H1 (cell line): Measurements from ENCODE around the gene COIL. TPM values are rescaled to one million over a fixed set of nuclear protein-coding genes. Genes with fewer than 3 reads are reported as not detected.
A peak's percentile ranks its signal among the peaks of the same experiment; 100 is the strongest.

Experiments
- CTCF ChIA-PET: fragments of 300-600 bp; sonication (Branson Sonifier 250); formaldehyde crosslinking; loops from one replicate; lab custom pipeline; 2021; ENCODE audit not compliant: partially characterized antibody; lab: Charles Lee
- POLR2A ChIA-PET: fragments of 300-600 bp; sonication (Branson Sonifier 250); formaldehyde crosslinking; loops from one replicate; lab custom pipeline; 2021; ENCODE audit warnings: inconsistent platforms; ENCODE audit not compliant: partially characterized antibody; lab: Charles Lee
- DNase-seq, 2 experiments: peaks; one replicate each; pipeline versions ENCODE4 v3.0.0 to v3.0.0-alpha.2; 2010 to 2022; ENCODE audit warnings: low spot score in 2 of 2, low read depth in 1 of 2, mixed read lengths in 1 of 2
- FAIRE-seq: peaks from 2 replicates; lab custom pipeline; 2011; peaks lifted over from hg19 to GRCh38; lab: Jason Lieb, UNC
- H2AFZ ChIP-seq: 2 replicates; pipeline ENCODE4 v1.8.1; 2012; ENCODE audit warnings: low read length, inconsistent platforms
- H2AK5ac ChIP-seq: 2 replicates; pipeline ENCODE4 v1.6.1; 2013; ENCODE audit warnings: low read depth, low read length
- H2BK120ac ChIP-seq: replicated peaks from 2 replicates; pipeline ENCODE3; 2013; ENCODE audit warnings: low read depth, low read length, inconsistent platforms
- H2BK12ac ChIP-seq: 2 replicates; pipeline ENCODE4 v1.6.1; 2013; ENCODE audit warnings: low read depth, low read length
- H2BK15ac ChIP-seq: 2 replicates; pipeline ENCODE4 v1.6.1; 2013; ENCODE audit warnings: low read length
- H2BK20ac ChIP-seq: 2 replicates; pipeline ENCODE4 v1.6.1; 2013; ENCODE audit warnings: low read length
- H2BK5ac ChIP-seq: 2 replicates; pipeline ENCODE4 v1.6.1; 2013; ENCODE audit warnings: low read depth, low read length
- H3K14ac ChIP-seq: 2 replicates; pipeline ENCODE4 v1.6.1; 2013; ENCODE audit warnings: inconsistent platforms; ENCODE audit not compliant: insufficient read length
- H3K18ac ChIP-seq: 2 replicates; pipeline ENCODE4 v1.6.1; 2013; ENCODE audit warnings: low read length; ENCODE audit errors: extremely low read depth
- H3K23ac ChIP-seq: 2 replicates; pipeline ENCODE4 v1.6.1; 2013; ENCODE audit warnings: inconsistent platforms; ENCODE audit not compliant: insufficient read length
- H3K23me2 ChIP-seq: 2 replicates; pipeline ENCODE4 v1.6.1; 2013; ENCODE audit warnings: low read depth, low read length
- H3K27ac ChIP-seq: 2 replicates; pipeline ENCODE4 v1.6.1; 2011; ENCODE audit warnings: low read depth, low read length, inconsistent platforms
- H3K27me3 ChIP-seq, 4 experiments: replicated peaks in 1 of 4; 1 replicate in 1 of 4; 2 replicates in 3 of 4; pipeline versions ENCODE4 v1.6.1 to v1.8.1; 2011 to 2013; ENCODE audit warnings: low read length in 3 of 4, mild to moderate bottlenecking in 3 of 4, inconsistent platforms in 2 of 4, mixed read lengths in 2 of 4, moderate library complexity in 1 of 4; ENCODE audit not compliant: control insufficient read depth in 3 of 4, insufficient read depth in 3 of 4; ENCODE audit errors: extremely low read depth in 1 of 4
- H3K36me3 ChIP-seq, 4 experiments: 2 replicates each; pipeline versions ENCODE4 v1.6.1 to v1.8.1; 2011 to 2013; ENCODE audit warnings: mild to moderate bottlenecking in 4 of 4, low read length in 3 of 4, moderate library complexity in 2 of 4, control low read depth in 1 of 4, inconsistent platforms in 1 of 4; ENCODE audit not compliant: insufficient read depth in 4 of 4, control insufficient read depth in 2 of 4
- H3K4ac ChIP-seq: replicated peaks from 2 replicates; pipeline ENCODE3; 2013; ENCODE audit warnings: low read length, low read depth, mixed read lengths, inconsistent platforms; ENCODE audit not compliant: insufficient read length
- H3K4me1 ChIP-seq, 4 experiments: replicated peaks in 1 of 4; 1 replicate in 1 of 4; 2 replicates in 3 of 4; pipeline versions ENCODE4 v1.6.1 to v1.8.1; 2011 to 2013; ENCODE audit warnings: low read length in 3 of 4, inconsistent platforms in 2 of 4, mixed read lengths in 1 of 4; ENCODE audit not compliant: insufficient read depth in 4 of 4, control insufficient read depth in 3 of 4
- H3K4me2 ChIP-seq, 2 experiments: 2 replicates each; pipeline versions ENCODE4 v1.6.1 to v1.8.1; 2011 to 2013; ENCODE audit warnings: low read depth in 2 of 2, low read length in 2 of 2, control low read depth in 1 of 2, inconsistent platforms in 1 of 2, mild to moderate bottlenecking in 1 of 2; ENCODE audit not compliant: insufficient read depth in 1 of 2
- H3K4me3 ChIP-seq, 4 experiments: fragments of 200-600, 300-600 bp in 1 of 4; sonication (generic), shearing (Covaris generic), sonication (Bioruptor Twin) in 1 of 4; 2 replicates each; pipeline versions ENCODE4 v1.5.1 to v1.8.1; 2011 to 2016; ENCODE audit warnings: low read length in 4 of 4, low read depth in 3 of 4, control low read depth in 2 of 4, inconsistent platforms in 2 of 4, mild to moderate bottlenecking in 2 of 4, mixed read lengths in 1 of 4, moderate library complexity in 1 of 4; ENCODE audit not compliant: insufficient read depth in 2 of 4; ENCODE audit errors: extremely low read depth in 1 of 4
- H3K56ac ChIP-seq: replicated peaks from 2 replicates; pipeline ENCODE3; 2013; ENCODE audit warnings: low read depth, mild to moderate bottlenecking, mixed read lengths, low read length, inconsistent platforms; ENCODE audit not compliant: insufficient read length
- H3K79me1 ChIP-seq: 2 replicates; pipeline ENCODE4 v1.6.1; 2013; ENCODE audit warnings: low read depth, low read length, control low read depth
- H3K79me2 ChIP-seq, 2 experiments: 2 replicates each; pipeline versions ENCODE4 v1.6.1 to v1.8.1; 2012 to 2013; ENCODE audit warnings: low read length in 2 of 2, mild to moderate bottlenecking in 2 of 2, inconsistent platforms in 1 of 2; ENCODE audit not compliant: insufficient read depth in 2 of 2, control insufficient read depth in 1 of 2
- H3K9ac ChIP-seq, 4 experiments: replicated peaks in 1 of 4; 1 replicate in 1 of 4; 2 replicates in 3 of 4; pipeline versions ENCODE4 v1.6.1 to v1.8.1; 2011 to 2013; ENCODE audit warnings: low read depth in 3 of 4, low read length in 3 of 4, control low read depth in 2 of 4, mild to moderate bottlenecking in 2 of 4, moderate library complexity in 2 of 4, inconsistent platforms in 1 of 4; ENCODE audit errors: extremely low read depth in 1 of 4
- H3K9me3 ChIP-seq, 2 experiments: 2 replicates each; pipeline versions ENCODE4 v1.6.1 to v1.8.1; 2012 to 2013; ENCODE audit warnings: mild to moderate bottlenecking in 2 of 2, moderate library complexity in 2 of 2, control low read depth in 1 of 2, inconsistent platforms in 1 of 2, low read depth in 1 of 2, low read length in 1 of 2, mixed read lengths in 1 of 2; ENCODE audit not compliant: insufficient read depth in 2 of 2
- H4K20me1 ChIP-seq, 2 experiments: replicated peaks in 1 of 2; 2 replicates each; pipeline versions ENCODE3 to v1.8.1; 2011 to 2013; ENCODE audit warnings: inconsistent platforms in 2 of 2, low read length in 2 of 2, mild to moderate bottlenecking in 1 of 2; ENCODE audit not compliant: insufficient read depth in 2 of 2, control insufficient read depth in 1 of 2
- H4K5ac ChIP-seq: 2 replicates; pipeline ENCODE4 v1.6.1; 2013; ENCODE audit warnings: low read length, low read depth, mixed read lengths, inconsistent platforms; ENCODE audit not compliant: insufficient read length
- H4K8ac ChIP-seq: 2 replicates; pipeline ENCODE4 v1.8.0; 2013; ENCODE audit warnings: mild to moderate bottlenecking, moderate library complexity, low read length, inconsistent platforms; ENCODE audit not compliant: insufficient read depth; ENCODE audit errors: extremely low read depth
- H4K91ac ChIP-seq: replicated peaks from 2 replicates; pipeline ENCODE3; 2013; ENCODE audit warnings: low read length, mixed read lengths, inconsistent platforms; ENCODE audit not compliant: insufficient read length
- BACH1 ChIP-seq: IDR thresholded peaks from 2 replicates; pipeline ENCODE4 v1.6.1; 2012; ENCODE audit warnings: low read length, improper control_type of control experiment
- EGR1 ChIP-seq: IDR thresholded peaks from 2 replicates; pipeline ENCODE4 v1.6.1; 2011; ENCODE audit warnings: low read depth, low read length, borderline replicate concordance
- JUND ChIP-seq: IDR thresholded peaks from 2 replicates; pipeline ENCODE4 v1.6.1; 2011; ENCODE audit warnings: mild to moderate bottlenecking, improper control_type of control experiment, low read length
- NANOG ChIP-seq: IDR thresholded peaks from 2 replicates; pipeline ENCODE4 v1.6.1; 2011; ENCODE audit warnings: low read length, low read depth, mild to moderate bottlenecking, inconsistent platforms; ENCODE audit not compliant: insufficient read depth, poor library complexity, severe bottlenecking
- RAD21 ChIP-seq, 2 experiments: IDR thresholded peaks in 1 of 2; conservative IDR thresholded peaks in 1 of 2; 2 replicates each; pipeline ENCODE4 v1.6.1; 2011; ENCODE audit warnings: low read depth in 2 of 2, low read length in 2 of 2, improper control_type of control experiment in 1 of 2, inconsistent platforms in 1 of 2, mild to moderate bottlenecking in 1 of 2, moderate library complexity in 1 of 2
- SIN3A ChIP-seq, 2 experiments: IDR thresholded peaks in 1 of 2; conservative IDR thresholded peaks in 1 of 2; 2 replicates each; pipeline ENCODE4 v1.6.1; 2011 to 2012; ENCODE audit warnings: low read length in 2 of 2, improper control_type of control experiment in 1 of 2, low read depth in 1 of 2, mild to moderate bottlenecking in 1 of 2
- YY1 ChIP-seq: IDR thresholded peaks from 2 replicates; pipeline ENCODE4 v1.6.1; 2011; ENCODE audit warnings: low read depth, mild to moderate bottlenecking, low read length
- WGBS, 2 experiments: shearing (Covaris generic) in 1 of 2; methylation state at CpG; one replicate each; pipeline versions ENCODE4 v1.1.6 to v1.1.7; 2013 to 2015; ENCODE audit warnings: low lambda C conversion rate in 2 of 2, mixed read lengths in 2 of 2, inconsistent platforms in 1 of 2, low coverage in 1 of 2, missing lambda C conversion rate in 1 of 2; ENCODE audit not compliant: insufficient replicate concordance in 2 of 2, insufficient coverage in 1 of 2, insufficient read length in 1 of 2; ENCODE audit errors: extremely low coverage in 1 of 2, missing lambda C conversion rate in 1 of 2; 5-methylcytosine and 5-hydroxymethylcytosine counted together
- polyA plus RNA-seq, 7 experiments: library from polyadenylated mRNA; depleted of rRNA in 3 of 7; stranded (reverse) in 5 of 7; unstranded in 2 of 7; fragments of >200 nt in 5 of 7; fragments of 200-250 nt in 2 of 7; gene quantifications; 1 replicate in 5 of 7; 2 replicates in 1 of 7; 4 replicates in 1 of 7; pipeline versions ENCODE4 v1.2.1 to v1.2.3, GENCODE V29; 2011 to 2013; ENCODE audit warnings: missing spikeins in 2 of 7, mixed read lengths in 2 of 7
- total RNA-seq: library from RNA; stranded (reverse); fragmentation: NEBNext Ultra II Directional; extraction: Animal tissue kit (Norgen Biotek cat#: 25700); gene quantifications from 2 replicates; pipeline ENCODE4 v1.2.1, GENCODE V29; 2021
- TF ChIP-seq, protein P1 (sequence below), 3 experiments: IDR thresholded peaks; 1 replicate in 2 of 3; 2 replicates in 1 of 3; pipeline versions ENCODE4 v1.5.1 to v1.6.1; 2011; ENCODE audit warnings: low read length in 3 of 3, mild to moderate bottlenecking in 3 of 3, inconsistent platforms in 2 of 3, low read depth in 1 of 3, moderate library complexity in 1 of 3; ENCODE audit not compliant: insufficient read depth in 1 of 3; ENCODE audit errors: control extremely low read depth in 1 of 3

The COIL gene
- total and polyA plus RNA-seq, 2 of the 8 experiments (the other 6 are each of a cell fraction or from before 2014, with no cell fraction given): 5.2 to 23.6 TPM

DNA sequence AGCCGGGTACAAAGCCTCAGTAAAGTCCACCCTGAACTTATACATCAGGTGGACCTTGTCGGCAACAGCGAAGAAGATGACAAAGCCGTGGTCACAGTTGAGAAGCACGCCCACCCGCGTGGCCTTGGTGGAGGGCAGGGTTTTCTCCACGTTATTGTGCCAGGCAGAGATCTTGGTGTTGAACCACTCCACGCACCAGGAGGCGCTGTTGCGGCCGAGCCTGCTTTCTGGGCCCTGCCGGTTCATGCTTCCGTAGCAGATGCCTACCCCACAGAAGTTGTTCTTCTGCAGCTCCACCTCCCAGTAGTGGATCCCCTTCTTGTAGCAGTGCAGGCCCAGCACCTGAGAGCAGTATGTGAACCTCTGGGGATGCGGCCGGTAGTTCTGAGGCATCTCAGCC lies 69.1 kb downstream of the COIL start:
- no peak overlapping the region for H3K27ac ChIP-seq
- peaks cover 13 to 16% of the 10 kb centered on the region in 2 experiments for H3K9me3 ChIP-seq
- ChIA-PET POLR2A (interaction anchor here (1.0 kb wide), 1 partner anchor 14 kb away, joined by 3 read pairs; no protein-coding TSS in a partner anchor), CTCF (interaction anchor here (0.6 to 5.9 kb wide), 12 partner anchors 10 to 550 kb away, joined by 3 to 55 read pairs (median 8); partner anchors contain the start of gene DGKE)
- no peak overlapping the region for H3K9ac ChIP-seq
- 73% methylated on average over 16 of the region's 16 CpGs; no CpG with 5 or more reads in 1 of the 2 experiments for WGBS, 2 experiments
- peaks cover 3 to 31% (median 15%) of the 10 kb centered on the region in 4 experiments; a peak in 5 of 8 replicates for H3K36me3 ChIP-seq
- H3K79me1 ChIP-seq: no peaks in the 10 kb centered on the region; the same call in 1 of the 2 replicates
- H3K4me2 ChIP-seq: no peak overlapping the region
- no peaks in the 10 kb centered on the region; a peak in 1 of 7 replicates for H3K27me3 ChIP-seq
- H3K79me2 ChIP-seq: no peaks in the 10 kb centered on the region
- no peak overlapping the region for H2BK5ac ChIP-seq
- peaks cover 6% of the 10 kb centered on the region; the same call in 1 of the 2 replicates for H3K23me2 ChIP-seq
- peak in 1 of 2 experiments; percentile 90 for DNase-seq
- no peak overlapping the region for H3K18ac ChIP-seq
- FAIRE-seq: no peak
- H2BK20ac ChIP-seq: no peak overlapping the region
- H2AK5ac ChIP-seq: no peak overlapping the region
- H3K4me3 ChIP-seq: no peak overlapping the region
- no peak overlapping the region for H3K4ac ChIP-seq
- no peak overlapping the region for H3K56ac ChIP-seq
- H2BK12ac ChIP-seq: no peak overlapping the region
- H4K5ac ChIP-seq: no peak overlapping the region
- TF ChIP-seq EGR1 (0 out of 2 replicates have a peak, but pooled peaks have one; percentile 19), NANOG (no peak), RAD21 (IDR thresholded peaks at IDR 0.05 in 1 of 2, conservative IDR thresholded peaks at IDR 0.05 in 1 of 2; ENCODE audit: low read depth in 2 of 2, low read length in 2 of 2) (peak; percentile 63 to 72), JUND (0 out of 2 replicates have a peak, but pooled peaks have one; percentile 9), YY1 (no peak), SIN3A (conservative IDR thresholded peaks at IDR 0.05 in 1 of 2, IDR thresholded peaks at IDR 0.05 in 1 of 2; ENCODE audit: low read depth in 1 of 2, low read length in 2 of 2) (0 out of 4 replicates have a peak, but pooled peaks of 1 of the 2 experiments have one; percentile 40), BACH1 (0 out of 2 replicates have a peak, but pooled peaks have one; percentile 20)
- TF ChIP-seq, protein P1, sequence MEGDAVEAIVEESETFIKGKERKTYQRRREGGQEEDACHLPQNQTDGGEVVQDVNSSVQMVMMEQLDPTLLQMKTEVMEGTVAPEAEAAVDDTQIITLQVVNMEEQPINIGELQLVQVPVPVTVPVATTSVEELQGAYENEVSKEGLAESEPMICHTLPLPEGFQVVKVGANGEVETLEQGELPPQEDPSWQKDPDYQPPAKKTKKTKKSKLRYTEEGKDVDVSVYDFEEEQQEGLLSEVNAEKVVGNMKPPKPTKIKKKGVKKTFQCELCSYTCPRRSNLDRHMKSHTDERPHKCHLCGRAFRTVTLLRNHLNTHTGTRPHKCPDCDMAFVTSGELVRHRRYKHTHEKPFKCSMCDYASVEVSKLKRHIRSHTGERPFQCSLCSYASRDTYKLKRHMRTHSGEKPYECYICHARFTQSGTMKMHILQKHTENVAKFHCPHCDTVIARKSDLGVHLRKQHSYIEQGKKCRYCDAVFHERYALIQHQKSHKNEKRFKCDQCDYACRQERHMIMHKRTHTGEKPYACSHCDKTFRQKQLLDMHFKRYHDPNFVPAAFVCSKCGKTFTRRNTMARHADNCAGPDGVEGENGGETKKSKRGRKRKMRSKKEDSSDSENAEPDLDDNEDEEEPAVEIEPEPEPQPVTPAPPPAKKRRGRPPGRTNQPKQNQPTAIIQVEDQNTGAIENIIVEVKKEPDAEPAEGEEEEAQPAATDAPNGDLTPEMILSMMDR (IDR thresholded peaks at IDR 0.05; ENCODE audit: control extremely low read depth in 1 of 3, insufficient read depth in 1 of 3, low read depth in 1 of 3, low read length in 3 of 3): peak; percentile 84 to 93 (median 89)
- TF ChIP-seq, all 59 proteins: peak for 6
- Histone ChIP-seq H2BK120ac (no peak overlapping the region), H2BK15ac (no peak overlapping the region), H4K91ac (no peak overlapping the region), H4K20me1 (peaks cover 0 to 2% of the 10 kb centered on the region in 2 experiments), H2AFZ (no peak overlapping the region), H3K14ac (no peak overlapping the region), H3K4me1 (peaks cover 0 to 4% (median 1%) of the 10 kb centered on the region in 4 experiments; a peak in 3 of 7 replicates), H3K23ac (no peak overlapping the region), H4K8ac (no peak overlapping the region)
